Mucosa of rectum (tissue), 2 donors: ENCODE measurements around the gene VAC14.

Experiments used
- H3K27ac ChIP-seq, 2 donors: one replicate each; pipeline ENCODE4 v1.7.0; 2013; ENCODE audit warnings: inconsistent platforms in 2 of 2, low read depth in 2 of 2, low read length in 2 of 2
- H3K27me3 ChIP-seq, 2 donors: one replicate each; pipeline ENCODE4 v1.7.0; 2013; ENCODE audit warnings: low read length in 2 of 2; ENCODE audit not compliant: control insufficient read depth in 2 of 2, insufficient read depth in 2 of 2
- H3K36me3 ChIP-seq, 2 donors: one replicate each; pipeline ENCODE4 v1.7.0; 2013; ENCODE audit warnings: low read length in 2 of 2; ENCODE audit not compliant: control insufficient read depth in 2 of 2, insufficient read depth in 2 of 2
- H3K4me1 ChIP-seq, 2 donors: one replicate each; pipeline ENCODE4 v1.7.0; 2013; ENCODE audit warnings: low read length in 2 of 2, mild to moderate bottlenecking in 1 of 2; ENCODE audit not compliant: control insufficient read depth in 2 of 2, insufficient read depth in 2 of 2
- H3K4me3 ChIP-seq, 2 donors: one replicate each; pipeline ENCODE4 v1.7.0; 2013; ENCODE audit warnings: low read length in 2 of 2
- H3K9ac ChIP-seq, 2 donors: one replicate each; pipeline ENCODE4 v1.7.0; 2013; ENCODE audit warnings: low read length in 2 of 2, low read depth in 1 of 2, mild to moderate bottlenecking in 1 of 2
- H3K9me3 ChIP-seq, 2 donors: one replicate each; pipeline ENCODE4 v1.7.0; 2013; ENCODE audit warnings: low read length in 2 of 2; ENCODE audit not compliant: control insufficient read depth in 2 of 2
- donor health status: healthy.
- donor health status: Normal muscosa, but diverticular disease.

VAC14 gene

GRCh38 chr16:70683146-70683944, 117.6 kb downstream of the VAC14 start:
- Histone ChIP-seq H3K4me1 (peaks cover 16 to 23% of the 10 kb centered on the region in 2 donors), H3K9me3 (no peaks in the 10 kb centered on the region), H3K9ac (no peak overlapping the region), H3K27ac (peak overlapping the region in 1 of 2 donors; percentile 61), H3K36me3 (peaks cover 0 to 3% of the 10 kb centered on the region in 2 donors), H3K27me3 (no peaks in the 10 kb centered on the region), H3K4me3 (peak overlapping the region in 1 of 2 donors; percentile 48)

GRCh38 chr16:70682239-70683145, 118.5 kb downstream of the VAC14 start:
- Histone ChIP-seq H3K27ac (peak overlapping the region in 1 of 2 donors; percentile 16), H3K27me3 (no peaks in the 10 kb centered on the region), H3K36me3 (peaks cover 0 to 10% of the 10 kb centered on the region in 2 donors), H3K4me3 (no peak overlapping the region), H3K4me1 (peaks cover 13 to 23% of the 10 kb centered on the region in 2 donors), H3K9me3 (no peaks in the 10 kb centered on the region), H3K9ac (no peak overlapping the region)

- Histone ChIP-seq H3K4me3 (no peak overlapping the region), H3K27me3 (no peaks in the 10 kb centered on the region), H3K4me1 (peaks cover 9 to 19% of the 10 kb centered on the region in 2 donors), H3K9me3 (no peaks in the 10 kb centered on the region), H3K36me3 (peaks cover under 1 to 14% of the 10 kb centered on the region in 2 donors), H3K27ac (peak overlapping the region in 1 of 2 donors; percentile 16), H3K9ac (peak overlapping the region in 1 of 2 donors; percentile 33)
Observed at GRCh38 chr16:70681382-70682238, 119.3 kb downstream of the VAC14 start.

- peaks cover 5 to 14% of the 10 kb centered on the region in 2 donors for H3K36me3 ChIP-seq
- peaks cover 5 to 19% of the 10 kb centered on the region in 2 donors for H3K4me1 ChIP-seq
- H3K9ac ChIP-seq, result peak overlapping the region in 1 of 2 donors; percentile 33
Observed at GRCh38 chr16:70680495-70681381, 120.2 kb downstream of the VAC14 start.

GRCh38 chr16:70679671-70680494, 121.1 kb downstream of the VAC14 start:
- Histone ChIP-seq H3K36me3 (peaks cover 5 to 14% of the 10 kb centered on the region in 2 donors), H3K4me1 (peaks cover 5 to 19% of the 10 kb centered on the region in 2 donors), H3K27ac (no peak overlapping the region)

More at GRCh38 chr16:70680495-70681381, 120.2 kb downstream of the VAC14 start:
- H3K27ac ChIP-seq, result no peak overlapping the region
- H3K9me3 ChIP-seq, result no peaks in the 10 kb centered on the region
- H3K4me3 ChIP-seq, result no peak overlapping the region
- no peaks in the 10 kb centered on the region for H3K27me3 ChIP-seq

GRCh38 chr16:70678898-70679670, 121.9 kb downstream of the VAC14 start:
- Histone ChIP-seq H3K27ac (no peak overlapping the region), H3K27me3 (no peaks in the 10 kb centered on the region), H3K4me1 (peaks cover 5 to 19% of the 10 kb centered on the region in 2 donors), H3K4me3 (no peak overlapping the region), H3K9ac (no peak overlapping the region), H3K36me3 (peaks cover 5 to 17% of the 10 kb centered on the region in 2 donors), H3K9me3 (no peaks in the 10 kb centered on the region)

More at GRCh38 chr16:70679671-70680494, 121.1 kb downstream of the VAC14 start:
- Histone ChIP-seq H3K4me3 (no peak overlapping the region), H3K9ac (peak overlapping the region in 1 of 2 donors; percentile 38), H3K9me3 (no peaks in the 10 kb centered on the region), H3K27me3 (no peaks in the 10 kb centered on the region)

- Histone ChIP-seq H3K27ac (no peak overlapping the region), H3K9me3 (no peaks in the 10 kb centered on the region), H3K27me3 (no peaks in the 10 kb centered on the region), H3K4me1 (peaks cover 5 to 12% of the 10 kb centered on the region in 2 donors), H3K36me3 (peaks cover 5 to 17% of the 10 kb centered on the region in 2 donors), H3K9ac (no peak overlapping the region), H3K4me3 (no peak overlapping the region)
Observed at GRCh38 chr16:70678121-70678897, 122.6 kb downstream of the VAC14 start.
